ENCODE measurements around the gene PSMD1. TPM values are rescaled to one million over a fixed set of nuclear protein-coding genes. Genes with fewer than 3 reads are reported as not detected.

PSMD1 gene
- total and polyA plus RNA-seq, 2 experiments from 2014 or later, result 148 to 177 TPM

DNA sequence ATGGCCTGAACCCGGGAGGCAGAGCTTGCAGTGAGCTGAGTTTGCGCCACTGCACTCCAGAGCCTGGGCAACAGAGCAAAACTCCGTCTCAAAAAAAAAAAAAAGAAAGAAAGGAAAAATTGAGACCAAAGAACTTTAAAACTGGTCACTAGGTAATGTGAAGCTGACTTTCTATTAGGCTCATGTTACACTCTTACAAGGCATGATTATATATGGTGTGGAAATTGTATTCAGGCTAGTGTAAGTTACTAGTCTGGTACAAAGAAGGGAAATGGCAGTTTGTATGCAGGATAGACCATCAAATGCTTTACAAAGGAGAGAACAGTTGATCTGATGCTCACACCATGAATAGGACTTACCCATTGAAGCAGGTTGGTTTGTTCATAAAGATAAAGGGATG lies 106.3 kb downstream of the PSMD1 start (continued):
- TF ChIP-seq, protein P1, sequence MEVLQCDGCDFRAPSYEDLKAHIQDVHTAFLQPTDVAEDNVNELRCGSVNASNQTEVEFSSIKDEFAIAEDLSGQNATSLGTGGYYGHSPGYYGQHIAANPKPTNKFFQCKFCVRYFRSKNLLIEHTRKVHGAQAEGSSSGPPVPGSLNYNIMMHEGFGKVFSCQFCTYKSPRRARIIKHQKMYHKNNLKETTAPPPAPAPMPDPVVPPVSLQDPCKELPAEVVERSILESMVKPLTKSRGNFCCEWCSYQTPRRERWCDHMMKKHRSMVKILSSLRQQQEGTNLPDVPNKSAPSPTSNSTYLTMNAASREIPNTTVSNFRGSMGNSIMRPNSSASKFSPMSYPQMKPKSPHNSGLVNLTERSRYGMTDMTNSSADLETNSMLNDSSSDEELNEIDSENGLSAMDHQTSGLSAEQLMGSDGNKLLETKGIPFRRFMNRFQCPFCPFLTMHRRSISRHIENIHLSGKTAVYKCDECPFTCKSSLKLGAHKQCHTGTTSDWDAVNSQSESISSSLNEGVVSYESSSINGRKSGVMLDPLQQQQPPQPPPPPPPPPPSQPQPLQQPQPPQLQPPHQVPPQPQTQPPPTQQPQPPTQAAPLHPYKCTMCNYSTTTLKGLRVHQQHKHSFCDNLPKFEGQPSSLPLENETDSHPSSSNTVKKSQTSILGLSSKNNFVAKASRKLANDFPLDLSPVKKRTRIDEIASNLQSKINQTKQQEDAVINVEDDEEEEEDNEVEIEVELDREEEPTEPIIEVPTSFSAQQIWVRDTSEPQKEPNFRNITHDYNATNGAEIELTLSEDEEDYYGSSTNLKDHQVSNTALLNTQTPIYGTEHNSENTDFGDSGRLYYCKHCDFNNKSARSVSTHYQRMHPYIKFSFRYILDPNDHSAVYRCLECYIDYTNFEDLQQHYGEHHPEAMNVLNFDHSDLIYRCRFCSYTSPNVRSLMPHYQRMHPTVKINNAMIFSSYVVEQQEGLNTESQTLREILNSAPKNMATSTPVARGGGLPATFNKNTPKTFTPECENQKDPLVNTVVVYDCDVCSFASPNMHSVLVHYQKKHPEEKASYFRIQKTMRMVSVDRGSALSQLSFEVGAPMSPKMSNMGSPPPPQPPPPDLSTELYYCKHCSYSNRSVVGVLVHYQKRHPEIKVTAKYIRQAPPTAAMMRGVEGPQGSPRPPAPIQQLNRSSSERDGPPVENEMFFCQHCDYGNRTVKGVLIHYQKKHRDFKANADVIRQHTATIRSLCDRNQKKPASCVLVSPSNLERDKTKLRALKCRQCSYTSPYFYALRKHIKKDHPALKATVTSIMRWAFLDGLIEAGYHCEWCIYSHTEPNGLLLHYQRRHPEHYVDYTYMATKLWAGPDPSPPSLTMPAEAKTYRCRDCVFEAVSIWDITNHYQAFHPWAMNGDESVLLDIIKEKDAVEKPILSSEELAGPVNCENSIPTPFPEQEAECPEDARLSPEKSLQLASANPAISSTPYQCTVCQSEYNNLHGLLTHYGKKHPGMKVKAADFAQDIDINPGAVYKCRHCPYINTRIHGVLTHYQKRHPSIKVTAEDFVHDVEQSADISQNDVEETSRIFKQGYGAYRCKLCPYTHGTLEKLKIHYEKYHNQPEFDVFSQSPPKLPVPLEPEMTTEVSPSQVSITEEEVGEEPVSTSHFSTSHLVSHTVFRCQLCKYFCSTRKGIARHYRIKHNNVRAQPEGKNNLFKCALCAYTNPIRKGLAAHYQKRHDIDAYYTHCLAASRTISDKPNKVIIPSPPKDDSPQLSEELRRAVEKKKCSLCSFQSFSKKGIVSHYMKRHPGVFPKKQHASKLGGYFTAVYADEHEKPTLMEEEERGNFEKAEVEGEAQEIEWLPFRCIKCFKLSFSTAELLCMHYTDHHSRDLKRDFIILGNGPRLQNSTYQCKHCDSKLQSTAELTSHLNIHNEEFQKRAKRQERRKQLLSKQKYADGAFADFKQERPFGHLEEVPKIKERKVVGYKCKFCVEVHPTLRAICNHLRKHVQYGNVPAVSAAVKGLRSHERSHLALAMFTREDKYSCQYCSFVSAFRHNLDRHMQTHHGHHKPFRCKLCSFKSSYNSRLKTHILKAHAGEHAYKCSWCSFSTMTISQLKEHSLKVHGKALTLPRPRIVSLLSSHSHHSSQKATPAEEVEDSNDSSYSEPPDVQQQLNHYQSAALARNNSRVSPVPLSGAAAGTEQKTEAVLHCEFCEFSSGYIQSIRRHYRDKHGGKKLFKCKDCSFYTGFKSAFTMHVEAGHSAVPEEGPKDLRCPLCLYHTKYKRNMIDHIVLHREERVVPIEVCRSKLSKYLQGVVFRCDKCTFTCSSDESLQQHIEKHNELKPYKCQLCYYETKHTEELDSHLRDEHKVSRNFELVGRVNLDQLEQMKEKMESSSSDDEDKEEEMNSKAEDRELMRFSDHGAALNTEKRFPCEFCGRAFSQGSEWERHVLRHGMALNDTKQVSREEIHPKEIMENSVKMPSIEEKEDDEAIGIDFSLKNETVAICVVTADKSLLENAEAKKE (CRISPR knock-in tag; IDR thresholded peaks at IDR 0.05), result no peak
- TF ChIP-seq NANOG (IDR thresholded peaks at IDR 0.05; ENCODE audit: borderline replicate concordance) (no peak; the same call in none of the 2 replicates), CREB1 (CRISPR knock-in tag; IDR thresholded peaks at IDR 0.05; ENCODE audit: low read depth) (no peak), JUNB (IDR thresholded peaks at IDR 0.05; ENCODE audit: unreplicated experiment) (no peak), POLR2AphosphoS5 (IDR thresholded peaks at IDR 0.05; ENCODE audit: low read depth) (no peak), EZH2phosphoT487 (IDR thresholded peaks at IDR 0.05; ENCODE audit: unreplicated experiment) (no peak), EZH2 (IDR thresholded peaks at IDR 0.05; ENCODE audit: low read depth, unreplicated experiment) (no peak)

DNA sequence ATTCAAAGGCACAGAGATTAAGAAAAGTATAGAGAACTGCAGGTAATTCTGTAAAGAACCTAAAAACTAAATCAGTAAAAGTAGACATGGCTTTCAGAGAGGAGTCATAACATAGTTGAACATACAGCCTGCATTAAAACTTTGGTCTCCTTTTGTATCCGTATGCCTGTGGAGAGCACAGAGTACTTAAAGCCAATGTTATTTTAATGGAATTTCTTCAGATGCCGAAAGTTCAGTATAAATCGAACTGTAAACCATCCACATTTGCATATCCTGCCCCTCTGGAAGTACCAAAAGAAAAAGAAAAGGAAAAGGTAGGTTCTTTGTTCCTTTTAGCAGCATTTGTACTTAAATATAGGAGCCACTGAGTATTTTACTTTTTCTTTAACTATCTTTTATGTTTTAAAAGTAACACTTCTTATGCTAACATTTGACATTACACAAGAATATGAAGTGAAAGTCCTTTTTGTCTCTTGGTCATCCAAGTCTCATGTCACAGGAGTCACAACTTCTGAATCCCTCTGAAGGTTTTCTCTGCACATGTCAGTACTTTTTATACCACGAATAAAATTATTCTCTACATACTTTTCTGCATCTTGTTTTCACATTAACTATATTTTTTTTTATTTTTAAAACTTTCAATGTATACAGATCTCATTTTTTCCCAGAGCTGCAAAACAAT lies 106.9 kb downstream of the PSMD1 start:
- H3K4me2 ChIP-seq, result peak overlapping the region; percentile 28
- TF ChIP-seq ZNF114 (CRISPR knock-in tag; IDR thresholded peaks at IDR 0.05) (no peak), POLR2AphosphoS5 (IDR thresholded peaks at IDR 0.05; ENCODE audit: low read depth) (no peak), NANOG (IDR thresholded peaks at IDR 0.05; ENCODE audit: borderline replicate concordance) (no peak; the same call in 1 of the 2 replicates)
- TF ChIP-seq, protein P2, sequence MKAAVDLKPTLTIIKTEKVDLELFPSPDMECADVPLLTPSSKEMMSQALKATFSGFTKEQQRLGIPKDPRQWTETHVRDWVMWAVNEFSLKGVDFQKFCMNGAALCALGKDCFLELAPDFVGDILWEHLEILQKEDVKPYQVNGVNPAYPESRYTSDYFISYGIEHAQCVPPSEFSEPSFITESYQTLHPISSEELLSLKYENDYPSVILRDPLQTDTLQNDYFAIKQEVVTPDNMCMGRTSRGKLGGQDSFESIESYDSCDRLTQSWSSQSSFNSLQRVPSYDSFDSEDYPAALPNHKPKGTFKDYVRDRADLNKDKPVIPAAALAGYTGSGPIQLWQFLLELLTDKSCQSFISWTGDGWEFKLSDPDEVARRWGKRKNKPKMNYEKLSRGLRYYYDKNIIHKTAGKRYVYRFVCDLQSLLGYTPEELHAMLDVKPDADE (IDR thresholded peaks at IDR 0.05), result no peak
- TF ChIP-seq, protein P3, sequence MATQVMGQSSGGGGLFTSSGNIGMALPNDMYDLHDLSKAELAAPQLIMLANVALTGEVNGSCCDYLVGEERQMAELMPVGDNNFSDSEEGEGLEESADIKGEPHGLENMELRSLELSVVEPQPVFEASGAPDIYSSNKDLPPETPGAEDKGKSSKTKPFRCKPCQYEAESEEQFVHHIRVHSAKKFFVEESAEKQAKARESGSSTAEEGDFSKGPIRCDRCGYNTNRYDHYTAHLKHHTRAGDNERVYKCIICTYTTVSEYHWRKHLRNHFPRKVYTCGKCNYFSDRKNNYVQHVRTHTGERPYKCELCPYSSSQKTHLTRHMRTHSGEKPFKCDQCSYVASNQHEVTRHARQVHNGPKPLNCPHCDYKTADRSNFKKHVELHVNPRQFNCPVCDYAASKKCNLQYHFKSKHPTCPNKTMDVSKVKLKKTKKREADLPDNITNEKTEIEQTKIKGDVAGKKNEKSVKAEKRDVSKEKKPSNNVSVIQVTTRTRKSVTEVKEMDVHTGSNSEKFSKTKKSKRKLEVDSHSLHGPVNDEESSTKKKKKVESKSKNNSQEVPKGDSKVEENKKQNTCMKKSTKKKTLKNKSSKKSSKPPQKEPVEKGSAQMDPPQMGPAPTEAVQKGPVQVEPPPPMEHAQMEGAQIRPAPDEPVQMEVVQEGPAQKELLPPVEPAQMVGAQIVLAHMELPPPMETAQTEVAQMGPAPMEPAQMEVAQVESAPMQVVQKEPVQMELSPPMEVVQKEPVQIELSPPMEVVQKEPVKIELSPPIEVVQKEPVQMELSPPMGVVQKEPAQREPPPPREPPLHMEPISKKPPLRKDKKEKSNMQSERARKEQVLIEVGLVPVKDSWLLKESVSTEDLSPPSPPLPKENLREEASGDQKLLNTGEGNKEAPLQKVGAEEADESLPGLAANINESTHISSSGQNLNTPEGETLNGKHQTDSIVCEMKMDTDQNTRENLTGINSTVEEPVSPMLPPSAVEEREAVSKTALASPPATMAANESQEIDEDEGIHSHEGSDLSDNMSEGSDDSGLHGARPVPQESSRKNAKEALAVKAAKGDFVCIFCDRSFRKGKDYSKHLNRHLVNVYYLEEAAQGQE (IDR thresholded peaks at IDR 0.05; ENCODE audit: unreplicated experiment), result no peak

More for the DNA sequence above, 106.9 kb downstream of the PSMD1 start:
- Histone ChIP-seq H3K27me3 (ENCODE audit: insufficient read depth) (no peaks in the 10 kb centered on the region), H3F3A (replicated peaks; ENCODE audit: low read depth) (no peaks in the 10 kb centered on the region; the same call in 1 of the 2 replicates), H3K9me2 (ENCODE audit: insufficient read depth) (no peaks in the 10 kb centered on the region), H3K36me3 (ENCODE audit: insufficient read depth) (peaks cover 12% of the 10 kb centered on the region; the same call in 1 of the 2 replicates), H3K27ac (ENCODE audit: low read depth) (peak overlapping the region; percentile 27), H2AFZ (no peak overlapping the region), H3K4me3 (peak overlapping the region; percentile 8), H3K4me1 (ENCODE audit: insufficient read depth) (peaks cover 35% of the 10 kb centered on the region), H3K79me2 (replicated peaks; ENCODE audit: insufficient read depth) (no peaks in the 10 kb centered on the region), H4K20me1 (replicated peaks; ENCODE audit: insufficient read depth) (no peaks in the 10 kb centered on the region)
- Mint-ChIP-seq H3K4me3 (no peak overlapping the region), H3K36me3 (ENCODE audit: low read depth) (peaks cover 52% of the 10 kb centered on the region), H3K9me3 (no peaks in the 10 kb centered on the region), H3K4me1 (peaks cover 20% of the 10 kb centered on the region; the same call in 2 of the 3 replicates), H3K27ac (peak overlapping the region; percentile 43; the same call in 1 of the 2 replicates), H3K27me3 (ENCODE audit: insufficient read depth, low read depth, poor library complexity) (no peaks in the 10 kb centered on the region)
- ATAC-seq (no peak; the same call in 2 of the 3 replicates), DNase-seq (ENCODE audit: low spot score) (peak; percentile 34)

Measured in GM23338 (cell line).